Osteocyte (in vitro differentiated cells): ENCODE results near the gene FIBP. TPM values are rescaled to one million over a fixed set of nuclear protein-coding genes. Genes with fewer than 3 reads are reported as not detected.

Source experiments
- DNase-seq: peaks from one replicate; pipeline ENCODE4 v3.0.0; 2021; ENCODE audit warnings: mixed read lengths; ENCODE audit not compliant: unreplicated experiment; ENCODE audit errors: extremely low spot score
- H3K27ac Mint-ChIP-seq: one replicate; pipeline ENCODE4 v1.8.0; 2021; ENCODE audit warnings: mild to moderate bottlenecking, mixed read lengths; ENCODE audit not compliant: unreplicated experiment
- H3K27me3 Mint-ChIP-seq: one replicate; pipeline ENCODE4 v1.8.0; 2021; ENCODE audit warnings: mixed read lengths; ENCODE audit not compliant: unreplicated experiment
- H3K36me3 Mint-ChIP-seq: one replicate; pipeline ENCODE4 v1.8.0; 2021; ENCODE audit warnings: mixed read lengths; ENCODE audit not compliant: unreplicated experiment
- H3K4me1 Mint-ChIP-seq: one replicate; pipeline ENCODE4 v1.8.0; 2021; ENCODE audit warnings: mixed read lengths; ENCODE audit not compliant: unreplicated experiment
- H3K4me3 Mint-ChIP-seq: one replicate; pipeline ENCODE4 v1.8.0; 2021; ENCODE audit warnings: mild to moderate bottlenecking, moderate library complexity, mixed read lengths; ENCODE audit not compliant: unreplicated experiment
- H3K9me3 Mint-ChIP-seq: one replicate; pipeline ENCODE4 v1.8.0; 2021; ENCODE audit warnings: mixed read lengths; ENCODE audit not compliant: unreplicated experiment
- total RNA-seq: library from RNA; stranded (reverse); gene quantifications from 2 replicates; pipeline ENCODE4 v1.2.1, GENCODE V29; 2021
- TF ChIP-seq, protein P1 (sequence below): fragments of 200-600 bp; sonication (generic); IDR thresholded peaks from 2 replicates; pipeline ENCODE4 v1.5.0; 2021; ENCODE audit warnings: antibody characterized with exemption, mild to moderate bottlenecking, moderate library complexity

FIBP gene
- total RNA-seq, 1 donor from 2014 or later = 92.4 TPM

DNA sequence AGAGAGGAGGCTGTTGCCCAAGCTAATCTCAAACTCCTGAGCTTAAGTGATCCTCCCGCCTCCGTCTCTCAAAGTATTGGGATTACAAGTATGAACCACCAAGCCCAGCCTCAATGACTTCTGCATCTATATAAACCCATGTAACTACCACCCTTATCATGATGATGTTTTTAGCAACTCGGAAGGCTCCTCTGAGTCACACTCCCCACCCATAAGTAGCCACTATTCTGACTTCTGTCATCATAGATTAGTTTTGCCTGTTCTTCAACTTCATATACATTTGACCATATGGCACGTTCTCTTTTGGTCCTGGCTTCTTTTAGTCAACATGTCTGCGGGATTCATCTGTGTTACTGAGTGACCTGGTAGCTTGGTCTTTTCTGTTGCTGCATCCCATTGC, 18.3 kb upstream of the FIBP start:
- DNase-seq = no peak
- no peaks in the 10 kb centered on the region for H3K27me3 Mint-ChIP-seq
- no peaks in the 10 kb centered on the region for H3K9me3 Mint-ChIP-seq
- TF ChIP-seq, protein P1, sequence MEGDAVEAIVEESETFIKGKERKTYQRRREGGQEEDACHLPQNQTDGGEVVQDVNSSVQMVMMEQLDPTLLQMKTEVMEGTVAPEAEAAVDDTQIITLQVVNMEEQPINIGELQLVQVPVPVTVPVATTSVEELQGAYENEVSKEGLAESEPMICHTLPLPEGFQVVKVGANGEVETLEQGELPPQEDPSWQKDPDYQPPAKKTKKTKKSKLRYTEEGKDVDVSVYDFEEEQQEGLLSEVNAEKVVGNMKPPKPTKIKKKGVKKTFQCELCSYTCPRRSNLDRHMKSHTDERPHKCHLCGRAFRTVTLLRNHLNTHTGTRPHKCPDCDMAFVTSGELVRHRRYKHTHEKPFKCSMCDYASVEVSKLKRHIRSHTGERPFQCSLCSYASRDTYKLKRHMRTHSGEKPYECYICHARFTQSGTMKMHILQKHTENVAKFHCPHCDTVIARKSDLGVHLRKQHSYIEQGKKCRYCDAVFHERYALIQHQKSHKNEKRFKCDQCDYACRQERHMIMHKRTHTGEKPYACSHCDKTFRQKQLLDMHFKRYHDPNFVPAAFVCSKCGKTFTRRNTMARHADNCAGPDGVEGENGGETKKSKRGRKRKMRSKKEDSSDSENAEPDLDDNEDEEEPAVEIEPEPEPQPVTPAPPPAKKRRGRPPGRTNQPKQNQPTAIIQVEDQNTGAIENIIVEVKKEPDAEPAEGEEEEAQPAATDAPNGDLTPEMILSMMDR = no peak
- H3K36me3 Mint-ChIP-seq = no peaks in the 10 kb centered on the region
- peaks cover 54% of the 10 kb centered on the region for H3K4me1 Mint-ChIP-seq
- no peak overlapping the region for H3K27ac Mint-ChIP-seq
- no peak overlapping the region for H3K4me3 Mint-ChIP-seq

DNA sequence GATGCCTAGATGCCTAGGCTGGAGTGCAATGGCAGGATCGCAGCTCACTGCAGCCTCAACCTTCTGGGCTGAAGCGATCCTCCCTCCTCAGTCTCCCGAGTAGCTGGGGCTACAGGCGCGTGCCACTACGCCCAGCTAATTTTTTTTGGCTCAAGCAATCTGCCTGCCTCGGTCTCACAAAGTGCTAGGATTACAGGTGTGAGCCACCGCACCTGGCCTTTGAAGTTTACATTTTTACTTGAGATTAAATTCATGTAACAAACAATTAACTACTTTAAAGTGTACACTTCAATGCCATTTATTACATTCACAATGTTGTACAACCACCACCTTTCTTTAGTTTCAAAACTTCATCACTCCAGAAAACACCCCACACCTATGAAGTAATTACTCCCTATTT, 15.4 kb upstream of the FIBP start:
- no peaks in the 10 kb centered on the region for H3K36me3 Mint-ChIP-seq
- H3K27ac Mint-ChIP-seq = peak overlapping the region; percentile 90
- TF ChIP-seq, protein P1 = no peak
- no peak for DNase-seq
- H3K4me1 Mint-ChIP-seq = peaks cover 47% of the 10 kb centered on the region
- H3K9me3 Mint-ChIP-seq = no peaks in the 10 kb centered on the region
- H3K27me3 Mint-ChIP-seq = no peaks in the 10 kb centered on the region
- H3K4me3 Mint-ChIP-seq = no peak overlapping the region

DNA sequence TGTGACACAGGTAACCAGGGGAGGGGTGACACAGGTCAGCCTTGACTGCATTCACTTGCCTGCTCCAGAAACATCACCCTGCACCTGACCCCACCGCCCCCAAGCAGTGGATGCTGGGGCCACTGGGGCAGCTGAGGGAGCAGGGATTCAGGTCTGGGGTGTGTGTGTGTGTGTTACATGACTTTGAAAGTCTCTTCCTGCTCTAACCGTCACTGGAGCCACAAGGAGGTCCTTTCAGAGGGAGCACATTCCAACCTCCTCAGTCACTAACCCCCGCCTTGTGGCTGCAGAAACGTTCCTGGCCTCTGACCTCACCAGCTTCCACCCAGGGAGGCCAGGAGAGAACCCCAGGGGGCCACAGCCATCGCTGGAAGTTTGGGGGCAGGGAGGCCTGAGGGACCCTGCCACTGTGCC, 14.8 kb upstream of the FIBP start:
- TF ChIP-seq, protein P1 = no peak
- peak; percentile 81 for DNase-seq
- H3K4me1 Mint-ChIP-seq = peaks cover 52% of the 10 kb centered on the region
- peak overlapping the region; percentile 90 for H3K27ac Mint-ChIP-seq
- no peaks in the 10 kb centered on the region for H3K27me3 Mint-ChIP-seq
- H3K9me3 Mint-ChIP-seq = no peaks in the 10 kb centered on the region
- no peak overlapping the region for H3K4me3 Mint-ChIP-seq
- no peaks in the 10 kb centered on the region for H3K36me3 Mint-ChIP-seq

DNA sequence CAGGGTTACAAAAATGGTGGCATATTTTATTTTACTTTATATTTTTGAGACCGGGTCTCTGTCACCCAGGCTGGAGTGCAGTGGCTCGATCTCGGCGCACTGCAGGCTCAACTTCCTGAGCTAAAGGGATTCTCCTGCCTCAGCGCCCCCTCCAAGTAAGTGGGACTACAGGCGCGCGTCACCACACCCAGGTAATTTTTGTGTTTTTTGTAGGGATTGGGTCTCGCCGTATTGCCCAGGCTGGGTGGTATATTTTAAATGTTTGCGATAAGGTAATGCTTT, 12.6 kb upstream of the FIBP start:
- TF ChIP-seq, protein P1 = no peak
- H3K9me3 Mint-ChIP-seq = no peaks in the 10 kb centered on the region
- peak overlapping the region; percentile 90 for H3K27ac Mint-ChIP-seq
- no peak for DNase-seq
- no peaks in the 10 kb centered on the region for H3K36me3 Mint-ChIP-seq
- H3K27me3 Mint-ChIP-seq = no peaks in the 10 kb centered on the region
- H3K4me1 Mint-ChIP-seq = peaks cover 57% of the 10 kb centered on the region
- peak overlapping the region; percentile 60 for H3K4me3 Mint-ChIP-seq

DNA sequence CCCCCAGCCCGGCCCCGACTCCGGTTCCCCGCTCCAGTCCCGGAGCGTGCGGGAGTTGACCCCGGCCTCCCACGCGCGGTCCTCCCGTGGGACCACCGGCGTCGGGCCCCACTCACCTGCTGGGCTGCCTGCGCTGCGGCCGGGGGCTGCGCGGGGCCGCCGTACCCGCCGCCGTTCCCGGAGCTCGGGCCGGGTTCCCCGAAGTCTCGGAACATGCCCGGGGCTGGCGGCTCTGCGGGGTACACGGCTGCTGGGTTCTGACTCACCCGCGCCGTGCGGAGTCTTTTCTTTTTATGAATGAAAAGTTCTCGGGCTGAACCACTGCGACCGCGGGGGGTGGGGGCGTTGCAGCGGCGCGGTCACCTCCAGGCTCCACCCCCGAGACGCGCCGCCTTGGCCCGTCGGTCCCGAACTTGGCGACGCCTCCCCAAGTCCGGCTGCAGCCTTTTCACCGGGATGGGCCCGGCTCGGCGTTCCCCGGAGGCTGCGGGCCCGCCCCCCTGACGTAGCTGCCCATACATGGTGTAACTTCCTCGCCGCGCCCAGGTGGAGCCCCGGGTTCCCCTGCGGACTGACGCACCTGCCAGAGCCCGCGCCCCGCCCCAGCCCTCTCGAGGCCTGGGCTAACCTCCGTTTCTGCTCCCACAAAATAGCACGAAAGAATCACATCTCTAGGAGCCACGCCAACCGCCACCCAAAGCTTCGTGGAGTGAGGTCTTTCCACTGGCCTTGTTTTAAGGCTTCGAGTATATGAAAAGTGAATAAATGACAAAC, 12.0 kb upstream of the FIBP start, which contains the start of gene FOSL1:
FOSL1 (minus strand) TSS at position 264 of the 774 bp plus-strand sequence; CDS start at position 215, 49 bp downstream.
- Mint-ChIP-seq H3K9me3 (no peaks in the 10 kb centered on the region), H3K27ac (peak within 1 kb of the TSS; percentile 90), H3K4me1 (peaks cover 62% of the 10 kb centered on the region), H3K27me3 (no peaks in the 10 kb centered on the region), H3K36me3 (no peaks in the 10 kb centered on the region), H3K4me3 (peak within 1 kb of the TSS; percentile 90)
- DNase-seq = peak; percentile 95
- TF ChIP-seq, protein P1 = no peak
